ENCODE data around the gene ATXN1.

The ATXN1 gene

GRCh38 chr6:16778521-16778920, 17.3 kb upstream of the ATXN1 start:
- no peak for TF ChIP-seq CTCF (IDR thresholded peaks at IDR 0.05; ENCODE audit: insufficient read depth, low read length, poor library complexity, severe bottlenecking)
- Histone ChIP-seq H3K4me3 (replicated peaks; ENCODE audit: low read depth, low read length) (no peak overlapping the region), H3K27me3 (replicated peaks; ENCODE audit: control insufficient read depth, insufficient read depth, low read length) (no peaks in the 10 kb centered on the region), H3K36me3 (ENCODE audit: control insufficient read depth, insufficient read depth, low read length) (no peaks in the 10 kb centered on the region)
- no peak for DNase-seq (ENCODE audit: extremely low read depth, insufficient read length)

- H3K4me3 ChIP-seq (replicated peaks; ENCODE audit: low read depth, low read length), result no peak overlapping the region
- no peak for TF ChIP-seq CTCF (IDR thresholded peaks at IDR 0.05; ENCODE audit: insufficient read depth, low read length, poor library complexity, severe bottlenecking)
- H3K36me3 ChIP-seq (ENCODE audit: control insufficient read depth, insufficient read depth, low read length), result no peaks in the 10 kb centered on the region
- no peaks in the 10 kb centered on the region for H3K27me3 ChIP-seq (replicated peaks; ENCODE audit: control insufficient read depth, insufficient read depth, low read length)
- DNase-seq (ENCODE audit: extremely low read depth, insufficient read length), result no peak
Measured at GRCh38 chr6:16777794-16778193, 16.5 kb upstream of the ATXN1 start.

- no peak overlapping the region for H3K4me3 ChIP-seq (replicated peaks; ENCODE audit: low read depth, low read length)
- no peaks in the 10 kb centered on the region for H3K36me3 ChIP-seq (ENCODE audit: control insufficient read depth, insufficient read depth, low read length)
- no peak for TF ChIP-seq CTCF (IDR thresholded peaks at IDR 0.05; ENCODE audit: insufficient read depth, low read length, poor library complexity, severe bottlenecking)
- no peak for DNase-seq (ENCODE audit: extremely low read depth, insufficient read length)
- no peaks in the 10 kb centered on the region for H3K27me3 ChIP-seq (replicated peaks; ENCODE audit: control insufficient read depth, insufficient read depth, low read length)
Measured at GRCh38 chr6:16776394-16777017, 15.2 kb upstream of the ATXN1 start.

- Histone ChIP-seq H3K4me3 (replicated peaks; ENCODE audit: low read depth, low read length) (no peak overlapping the region), H3K27me3 (replicated peaks; ENCODE audit: control insufficient read depth, insufficient read depth, low read length) (no peaks in the 10 kb centered on the region), H3K36me3 (ENCODE audit: control insufficient read depth, insufficient read depth, low read length) (no peaks in the 10 kb centered on the region)
- no peak for DNase-seq (ENCODE audit: extremely low read depth, insufficient read length)
- no peak for TF ChIP-seq CTCF (IDR thresholded peaks at IDR 0.05; ENCODE audit: insufficient read depth, low read length, poor library complexity, severe bottlenecking)
Measured at GRCh38 chr6:16774437-16774836, 13.2 kb upstream of the ATXN1 start.

- no peaks in the 10 kb centered on the region for H3K36me3 ChIP-seq (ENCODE audit: control insufficient read depth, insufficient read depth, low read length)
- no peak for DNase-seq (ENCODE audit: extremely low read depth, insufficient read length)
- TF ChIP-seq CTCF (IDR thresholded peaks at IDR 0.05; ENCODE audit: insufficient read depth, low read length, poor library complexity, severe bottlenecking), result no peak
- no peaks in the 10 kb centered on the region for H3K27me3 ChIP-seq (replicated peaks; ENCODE audit: control insufficient read depth, insufficient read depth, low read length)
- no peak overlapping the region for H3K4me3 ChIP-seq (replicated peaks; ENCODE audit: low read depth, low read length)
Measured at GRCh38 chr6:16773362-16773761, 12.1 kb upstream of the ATXN1 start.
